ENCODE data around the gene LRBA. TPM values are rescaled to one million over a fixed set of nuclear protein-coding genes. Genes with fewer than 3 reads are reported as not detected.

Gene LRBA
- total and polyA plus RNA-seq, 2 of the 4 experiments (the other 2 are of a cell fraction) = 10.2 to 51.6 TPM

DNA sequence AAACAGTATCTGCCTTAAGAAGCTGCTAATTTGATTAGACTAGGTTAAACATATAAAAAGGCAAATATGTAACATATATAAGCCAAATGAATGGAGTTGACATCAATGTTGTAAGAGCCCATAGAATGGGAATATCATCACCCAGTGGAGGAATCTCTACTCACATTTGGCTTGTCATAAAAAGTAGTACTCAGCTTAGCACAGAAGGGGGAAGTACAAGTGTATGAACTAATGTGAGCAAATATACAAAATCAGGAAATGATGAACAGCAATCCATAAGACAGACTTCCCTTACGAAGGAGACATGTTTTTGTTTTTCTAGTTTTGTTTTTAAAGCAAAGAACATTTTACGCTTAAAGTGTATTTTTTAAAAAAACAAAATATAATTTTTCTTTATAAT lies 358.2 kb downstream of the LRBA start:
- no CpG with 5 or more reads among the region's 2 CpGs for WGBS, 2 experiments (ENCODE audit: extremely low coverage in 2 of 2, insufficient read length in 1 of 2)
- no peak overlapping the region for H3K9ac ChIP-seq (ENCODE audit: low read depth, low read length)
- DNase-seq = no peak
- no peak overlapping the region for H4K8ac ChIP-seq (ENCODE audit: low read depth in 2 of 2, low read length in 2 of 2)
- H2AFZ ChIP-seq (replicated peaks; ENCODE audit: low read length, poor library complexity) = no peak overlapping the region
- no peaks in the 10 kb centered on the region for H3K36me3 ChIP-seq (ENCODE audit: control insufficient read depth, insufficient read depth, low read length)
- ATAC-seq (ENCODE audit: low read depth) = no peak
- no peaks in the 10 kb centered on the region for H3K9me3 ChIP-seq (ENCODE audit: control insufficient read depth, insufficient read depth, low read length)
- H4K20me1 ChIP-seq (ENCODE audit: insufficient read depth, low read length) = no peaks in the 10 kb centered on the region
- no peak overlapping the region for H2AK9ac ChIP-seq (replicated peaks; ENCODE audit: low read depth, low read length, poor library complexity)
- no peak overlapping the region for H2BK120ac ChIP-seq (ENCODE audit: low read depth, low read length)
- H4K91ac ChIP-seq (ENCODE audit: insufficient read depth, low read depth, low read length) = no peak overlapping the region
- no peak overlapping the region for H4K5ac ChIP-seq (ENCODE audit: low read depth, low read length)
- ChIA-PET POLR2A (ENCODE audit: unreplicated experiment) (no interaction called here), CTCF (no interaction called here)
- H3K79me1 ChIP-seq (ENCODE audit: low read depth in 1 of 2, low read length in 2 of 2) = no peaks in the 10 kb centered on the region
- H3K56ac ChIP-seq (ENCODE audit: extremely low read depth, insufficient read depth, low read length) = no peak overlapping the region
- H3K27me3 ChIP-seq (ENCODE audit: control insufficient read depth, insufficient read depth, low read length) = no peaks in the 10 kb centered on the region
- H3K4me3 ChIP-seq (ENCODE audit: insufficient read depth, low read depth, low read length) = no peak overlapping the region
- H3K9me1 ChIP-seq (ENCODE audit: insufficient read depth, low read length) = no peaks in the 10 kb centered on the region
- H3K18ac ChIP-seq (ENCODE audit: low read depth, low read length) = no peak overlapping the region
- TF ChIP-seq RCOR1 (IDR thresholded peaks at IDR 0.05; ENCODE audit: insufficient replicate concordance, low read length) (no peak), FOS (IDR thresholded peaks at IDR 0.05; ENCODE audit: low read depth, low read length) (no peak), BHLHE40 (IDR thresholded peaks at IDR 0.05; ENCODE audit: low read depth, low read length) (no peak), POLR2A (IDR thresholded peaks at IDR 0.05; ENCODE audit: low read depth, low read length) (no peak), MXI1 (IDR thresholded peaks at IDR 0.05; ENCODE audit: borderline replicate concordance, low read depth, low read length) (no peak), CEBPB (IDR thresholded peaks at IDR 0.05; ENCODE audit: low read depth, low read length) (no peak), MAZ (IDR thresholded peaks at IDR 0.05; ENCODE audit: borderline replicate concordance, low read depth, low read length) (no peak), NFE2L2 (IDR thresholded peaks at IDR 0.05; ENCODE audit: low read depth, low read length) (no peak), RAD21 (IDR thresholded peaks at IDR 0.05; ENCODE audit: low read length) (no peak), RFX5 (IDR thresholded peaks at IDR 0.05; ENCODE audit: low read depth, low read length) (no peak), CHD1 (IDR thresholded peaks at IDR 0.05; ENCODE audit: low read depth, low read length) (no peak)
- TF ChIP-seq, protein P1, sequence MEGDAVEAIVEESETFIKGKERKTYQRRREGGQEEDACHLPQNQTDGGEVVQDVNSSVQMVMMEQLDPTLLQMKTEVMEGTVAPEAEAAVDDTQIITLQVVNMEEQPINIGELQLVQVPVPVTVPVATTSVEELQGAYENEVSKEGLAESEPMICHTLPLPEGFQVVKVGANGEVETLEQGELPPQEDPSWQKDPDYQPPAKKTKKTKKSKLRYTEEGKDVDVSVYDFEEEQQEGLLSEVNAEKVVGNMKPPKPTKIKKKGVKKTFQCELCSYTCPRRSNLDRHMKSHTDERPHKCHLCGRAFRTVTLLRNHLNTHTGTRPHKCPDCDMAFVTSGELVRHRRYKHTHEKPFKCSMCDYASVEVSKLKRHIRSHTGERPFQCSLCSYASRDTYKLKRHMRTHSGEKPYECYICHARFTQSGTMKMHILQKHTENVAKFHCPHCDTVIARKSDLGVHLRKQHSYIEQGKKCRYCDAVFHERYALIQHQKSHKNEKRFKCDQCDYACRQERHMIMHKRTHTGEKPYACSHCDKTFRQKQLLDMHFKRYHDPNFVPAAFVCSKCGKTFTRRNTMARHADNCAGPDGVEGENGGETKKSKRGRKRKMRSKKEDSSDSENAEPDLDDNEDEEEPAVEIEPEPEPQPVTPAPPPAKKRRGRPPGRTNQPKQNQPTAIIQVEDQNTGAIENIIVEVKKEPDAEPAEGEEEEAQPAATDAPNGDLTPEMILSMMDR (conservative IDR thresholded peaks at IDR 0.05; ENCODE audit: low read depth, low read length) = no peak
- no peak overlapping the region for H2BK5ac ChIP-seq (ENCODE audit: low read depth, low read length, poor library complexity, severe bottlenecking)
- no peak overlapping the region for H3K27ac ChIP-seq (ENCODE audit: insufficient read depth, low read length)
- intact Hi-C loops (cut with micrococcal nuclease) = loop anchor here (10.0 kb wide), 1 partner anchor 662 kb away; no protein-coding TSS in a partner anchor
- dilution Hi-C loops (cut with HindIII; ENCODE audit: low sequenced_read_pairs, unreplicated experiment) = no loop called here
- no peak overlapping the region for H2BK15ac ChIP-seq (ENCODE audit: low read depth, low read length)
- H3K4ac ChIP-seq (ENCODE audit: low read depth, low read length) = no peak overlapping the region
- H2AK5ac ChIP-seq (ENCODE audit: low read depth, low read length) = no peak overlapping the region
- H3K4me2 ChIP-seq (ENCODE audit: low read depth, low read length) = no peak overlapping the region
- H2BK20ac ChIP-seq (ENCODE audit: low read depth, low read length) = no peak overlapping the region
- no peak overlapping the region for H3K23ac ChIP-seq (ENCODE audit: low read depth, low read length)
- H3K4me1 ChIP-seq (ENCODE audit: control insufficient read depth, insufficient read depth, low read length) = no peaks in the 10 kb centered on the region
- BruUV-seq (replicated peaks) = no TSS peak
- no peak overlapping the region for H3K14ac ChIP-seq (replicated peaks; ENCODE audit: low read depth, low read length)
- in situ Hi-C loops (cut with MboI; ENCODE audit: low sequenced_read_pairs) = no loop called here
